HCT116 (cell line): Measurements from ENCODE around the gene CS. TPM values are rescaled to one million over a fixed set of nuclear protein-coding genes. Genes with fewer than 3 reads are reported as not detected.

Experiments
- ATAC-seq: fragments of 200-7000 bp; cut with Tn5 transposase; 2 replicates; pipeline ENCODE4 v1.9.1; 2020; ENCODE audit warnings: mild to moderate bottlenecking, moderate library complexity
- BruUV-seq: library from RNA; stranded (reverse); fragments of 400-500 nt; replicated peaks from 2 replicates; lab custom pipeline; 2021; lab: Mats Ljungman, UMichigan
- CTCF ChIA-PET: fragments of 300-600 bp; sonication (Branson Sonifier 250); formaldehyde crosslinking; loops from one replicate; lab custom pipeline; 2021; ENCODE audit warnings: antibody characterized with exemption; lab: Charles Lee
- POLR2A ChIA-PET: fragments of 300-600, 350-600 bp; sonication (Branson Sonifier 250); formaldehyde crosslinking; loops from one replicate; lab custom pipeline; 2021; ENCODE audit warnings: antibody characterized with exemption; lab: Charles Lee
- RAD21 ChIA-PET, 2 experiments: fragments of 300-600 bp; sonication (Branson Sonifier 250); formaldehyde crosslinking; loops; one replicate each; lab custom pipeline; 2023; ENCODE audit warnings: low total read pairs in 2 of 2; ENCODE audit not compliant: uncharacterized antibody in 2 of 2, unreplicated experiment in 2 of 2, low non-redundant PET in 1 of 2; lab: Charles Lee
- DNase-seq: peaks from one replicate; pipeline ENCODE4 v3.0.0-alpha.2; 2010; ENCODE audit warnings: low read depth, low spot score
- H2AFZ ChIP-seq: fragments of 200-600 bp; shearing (Covaris generic), sonication (generic); 2 replicates; pipeline ENCODE4 v1.6.1; 2017; ENCODE audit warnings: low read depth, mixed run types, mixed read lengths, antibody characterized with exemption, low read length; ENCODE audit not compliant: poor library complexity, severe bottlenecking
- H3K27ac ChIP-seq: 2 replicates; pipeline ENCODE4 v1.5.1; 2012; ENCODE audit warnings: low read depth, low read length
- H3K27me3 ChIP-seq: fragments of 200-600 bp; sonication (generic); 2 replicates; pipeline ENCODE4 v1.6.1; 2016; ENCODE audit warnings: mixed run types, low read length, mixed read lengths; ENCODE audit not compliant: insufficient read depth
- H3K36me3 ChIP-seq, 2 experiments: fragments of 200-500 bp in 1 of 2; fragments of 200-600 bp in 1 of 2; sonication (Bioruptor generic) in 1 of 2; sonication (generic) in 1 of 2; 2 replicates each; pipeline versions ENCODE4 v1.5.1 to v1.6.1; 2014 to 2016; ENCODE audit warnings: low read length in 2 of 2, inconsistent platforms in 1 of 2, mixed read lengths in 1 of 2, mixed run types in 1 of 2; ENCODE audit not compliant: insufficient read depth in 2 of 2, control insufficient read depth in 1 of 2
- H3K4me1 ChIP-seq, 2 experiments: fragments of 200-600 bp in 1 of 2; sonication (generic) in 1 of 2; 2 replicates each; pipeline versions ENCODE4 v1.5.1 to v1.6.1; 2012 to 2017; ENCODE audit warnings: low read length in 2 of 2, inconsistent platforms in 1 of 2, mild to moderate bottlenecking in 1 of 2, mixed read lengths in 1 of 2, mixed run types in 1 of 2, moderate library complexity in 1 of 2; ENCODE audit not compliant: insufficient read depth in 2 of 2, control insufficient read depth in 1 of 2
- H3K4me2 ChIP-seq: fragments of 200-600 bp; sonication (generic); 2 replicates; pipeline ENCODE4 v1.6.1; 2017; ENCODE audit warnings: mixed run types, low read length, mixed read lengths
- H3K4me3 ChIP-seq, 2 experiments: fragments of 200-600 bp in 1 of 2; sonication (generic) in 1 of 2; replicated peaks in 1 of 2; 2 replicates each; pipeline ENCODE4 v1.5.1; 2011 to 2016; ENCODE audit warnings: low read length in 2 of 2, control low read depth in 1 of 2, low read depth in 1 of 2, mild to moderate bottlenecking in 1 of 2, mixed read lengths in 1 of 2, mixed run types in 1 of 2
- H3K79me2 ChIP-seq: fragments of 200-600 bp; sonication (generic); 2 replicates; pipeline ENCODE4 v1.6.1; 2017; ENCODE audit warnings: mild to moderate bottlenecking, mixed run types, low read length, moderate library complexity, mixed read lengths; ENCODE audit not compliant: insufficient read depth
- H3K9ac ChIP-seq: fragments of 200-600 bp; sonication (generic); 2 replicates; pipeline ENCODE4 v1.6.1; 2016; ENCODE audit warnings: low read length, mixed read lengths
- H3K9me2 ChIP-seq: fragments of 200-600 bp; sonication (generic), shearing (Covaris generic); 2 replicates; pipeline ENCODE4 v1.6.1; 2017; ENCODE audit warnings: mixed run types, mild to moderate bottlenecking, moderate library complexity; ENCODE audit not compliant: insufficient read depth
- H3K9me3 ChIP-seq, 2 experiments: fragments of 200-500 bp in 1 of 2; fragments of 200-600 bp in 1 of 2; sonication (Bioruptor generic) in 1 of 2; sonication (generic) in 1 of 2; 2 replicates each; pipeline ENCODE4 v1.6.1; 2014 to 2017; ENCODE audit warnings: low read length in 2 of 2, mixed read lengths in 2 of 2, inconsistent platforms in 1 of 2, low read depth in 1 of 2, mild to moderate bottlenecking in 1 of 2, mixed run types in 1 of 2, moderate library complexity in 1 of 2; ENCODE audit not compliant: control insufficient read depth in 1 of 2, insufficient read depth in 1 of 2
- H4K20me1 ChIP-seq: fragments of 200-600 bp; sonication (generic), shearing (Covaris generic); 2 replicates; pipeline ENCODE4 v1.6.1; 2017; ENCODE audit warnings: mixed run types, mild to moderate bottlenecking, moderate library complexity; ENCODE audit not compliant: insufficient read depth
- CBX3 ChIP-seq: IDR thresholded peaks from 2 replicates; pipeline ENCODE4 v1.6.1; 2012; ENCODE audit warnings: low read depth
- EZH2 ChIP-seq: fragments of 200-600 bp; sonication (generic); IDR thresholded peaks from 2 replicates; pipeline ENCODE4 v1.6.1; 2017; ENCODE audit warnings: antibody characterized with exemption, mixed run types
- EZH2phosphoT487 ChIP-seq: fragments of 200-600 bp; IDR thresholded peaks from 2 replicates; pipeline ENCODE4 v1.6.1; 2018; ENCODE audit warnings: antibody characterized with exemption, borderline replicate concordance
- FOSL1 ChIP-seq: IDR thresholded peaks from 2 replicates; pipeline ENCODE4 v1.6.1; 2012; ENCODE audit warnings: low read depth
- MAX ChIP-seq: IDR thresholded peaks from 2 replicates; pipeline ENCODE4 v1.6.1; 2012
- POLR2A ChIP-seq: IDR thresholded peaks from 2 replicates; pipeline ENCODE4 v1.7.0; 2011; ENCODE audit warnings: borderline replicate concordance; ENCODE audit not compliant: insufficient read depth, insufficient read length; ENCODE audit errors: extremely low read depth
- POLR2AphosphoS5 ChIP-seq: IDR thresholded peaks from 2 replicates; pipeline ENCODE4 v1.6.1; 2011; ENCODE audit warnings: mild to moderate bottlenecking, low read depth, low read length, moderate library complexity
- RAD21 ChIP-seq: IDR thresholded peaks from 2 replicates; pipeline ENCODE4 v1.6.1; 2012; ENCODE audit warnings: low read depth, mild to moderate bottlenecking
- REST ChIP-seq: IDR thresholded peaks from 2 replicates; pipeline ENCODE4 v1.6.1; 2012; ENCODE audit warnings: low read depth
- SRF ChIP-seq: IDR thresholded peaks from 2 replicates; pipeline ENCODE4 v1.6.1; 2012; ENCODE audit warnings: low read depth
- TCF7L2 ChIP-seq: IDR thresholded peaks from 2 replicates; pipeline ENCODE4 v1.7.0; 2011; ENCODE audit warnings: borderline replicate concordance, inconsistent platforms; ENCODE audit not compliant: insufficient read depth, insufficient read length; ENCODE audit errors: extremely low read depth
- ZFX ChIP-seq: fragments of 450-650 bp; IDR thresholded peaks from 2 replicates; pipeline ENCODE4 v1.6.1; 2017
- ZNF274 ChIP-seq: fragments of 200-500 bp; sonication (Bioruptor generic); IDR thresholded peaks from 2 replicates; pipeline ENCODE4 v1.6.1; 2014; ENCODE audit warnings: mild to moderate bottlenecking, low read depth, low read length, inconsistent platforms
- intact Hi-C: fragments of 100-400 bp; cut with micrococcal nuclease; formaldehyde crosslinking; loops from 2 replicates; pipeline ENCODE4 v1.10.0; 2022
- total RNA-seq: library from RNA; stranded (reverse); gene quantifications from one replicate; pipeline ENCODE4 v1.2.1, GENCODE V29; 2021; ENCODE audit not compliant: unreplicated experiment
- TF ChIP-seq, protein P1 (sequence below), 3 experiments: fragments of 200-600 bp in 1 of 3; sonication (generic) in 1 of 3; IDR thresholded peaks in 2 of 3; conservative IDR thresholded peaks in 1 of 3; 2 replicates each; pipeline ENCODE4 v1.5.1; 2012 to 2017; ENCODE audit warnings: low read depth in 2 of 3, low read length in 2 of 3, antibody characterized with exemption in 1 of 3, borderline replicate concordance in 1 of 3, control low read depth in 1 of 3, mild to moderate bottlenecking in 1 of 3, mixed read lengths in 1 of 3, mixed run types in 1 of 3, moderate library complexity in 1 of 3; ENCODE audit not compliant: insufficient read depth in 1 of 3

CS gene
- total RNA-seq, 1 experiment from 2014 or later = 270 TPM

DNA sequence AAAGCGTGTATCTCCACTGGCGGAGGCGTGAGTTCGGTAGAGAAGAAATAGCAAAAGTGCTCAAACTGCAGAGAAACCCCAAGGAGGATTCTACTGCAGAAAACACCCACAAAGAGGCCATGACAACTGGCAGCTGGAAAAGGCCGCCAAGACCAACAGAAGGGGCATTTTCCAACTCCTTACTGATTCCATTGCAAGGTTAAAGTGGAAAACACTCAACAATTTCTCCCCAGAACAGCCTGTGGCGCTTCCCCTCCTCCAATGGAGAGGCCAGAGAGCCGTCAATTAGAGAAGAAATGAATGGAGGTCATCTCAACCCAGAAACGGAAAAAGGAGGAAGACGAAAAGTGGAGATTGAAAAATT is 41.3 kb downstream of the CS start:
- Histone ChIP-seq H3K27me3 (no peaks in the 10 kb centered on the region), H3K4me1 (peaks cover 26 to 52% of the 10 kb centered on the region in 2 experiments), H3K9ac (peak overlapping the region; percentile 89), H3K79me2 (peaks cover 29% of the 10 kb centered on the region), H4K20me1 (no peaks in the 10 kb centered on the region), H3K4me3 (peak overlapping the region; percentile 56 to 89), H3K36me3 (peaks cover 13 to 30% of the 10 kb centered on the region in 2 experiments; a peak in 3 of 4 replicates), H3K27ac (peak overlapping the region; percentile 82), H3K9me2 (no peaks in the 10 kb centered on the region), H3K9me3 (no peaks in the 10 kb centered on the region), H2AFZ (peak overlapping the region; percentile 81), H3K4me2 (peak overlapping the region; percentile 97)
- POLR2A ChIA-PET = interaction anchor here (0.8 kb wide), 1 partner anchor 8 kb away, joined by 4 read pairs; the partner anchor contains the start of gene COQ10A
- CTCF ChIA-PET = interaction anchor here (1.7 kb wide), 2 partner anchors 8 to 69 kb away, joined by 8 to 11 read pairs; partner anchors contain the start of genes COQ10A and SMARCC2
- intact Hi-C loops = loop anchor here (5.0 kb wide), 1 partner anchor 37 kb away; the partner anchor contains the start of genes NABP2 and RNF41
- DNase-seq = no peak
- BruUV-seq = no TSS peak
- ATAC-seq = no peak
- TF ChIP-seq POLR2A = no peak
- TF ChIP-seq EZH2phosphoT487 = no peak
- TF ChIP-seq EZH2 = no peak
- no peak for TF ChIP-seq POLR2AphosphoS5
- no peak for TF ChIP-seq ZFX
- TF ChIP-seq FOSL1 = no peak
- no peak for TF ChIP-seq SRF
- TF ChIP-seq REST = no peak
- no peak for TF ChIP-seq TCF7L2
- TF ChIP-seq, protein P1, sequence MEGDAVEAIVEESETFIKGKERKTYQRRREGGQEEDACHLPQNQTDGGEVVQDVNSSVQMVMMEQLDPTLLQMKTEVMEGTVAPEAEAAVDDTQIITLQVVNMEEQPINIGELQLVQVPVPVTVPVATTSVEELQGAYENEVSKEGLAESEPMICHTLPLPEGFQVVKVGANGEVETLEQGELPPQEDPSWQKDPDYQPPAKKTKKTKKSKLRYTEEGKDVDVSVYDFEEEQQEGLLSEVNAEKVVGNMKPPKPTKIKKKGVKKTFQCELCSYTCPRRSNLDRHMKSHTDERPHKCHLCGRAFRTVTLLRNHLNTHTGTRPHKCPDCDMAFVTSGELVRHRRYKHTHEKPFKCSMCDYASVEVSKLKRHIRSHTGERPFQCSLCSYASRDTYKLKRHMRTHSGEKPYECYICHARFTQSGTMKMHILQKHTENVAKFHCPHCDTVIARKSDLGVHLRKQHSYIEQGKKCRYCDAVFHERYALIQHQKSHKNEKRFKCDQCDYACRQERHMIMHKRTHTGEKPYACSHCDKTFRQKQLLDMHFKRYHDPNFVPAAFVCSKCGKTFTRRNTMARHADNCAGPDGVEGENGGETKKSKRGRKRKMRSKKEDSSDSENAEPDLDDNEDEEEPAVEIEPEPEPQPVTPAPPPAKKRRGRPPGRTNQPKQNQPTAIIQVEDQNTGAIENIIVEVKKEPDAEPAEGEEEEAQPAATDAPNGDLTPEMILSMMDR (IDR thresholded peaks at IDR 0.05 in 2 of 3, conservative IDR thresholded peaks at IDR 0.05 in 1 of 3; ENCODE audit: borderline replicate concordance in 1 of 3, insufficient read depth in 1 of 3, low read depth in 2 of 3, low read length in 2 of 3) = no peak
- TF ChIP-seq RAD21 = no peak
- no peak for TF ChIP-seq MAX
- no peak for TF ChIP-seq ZNF274
- TF ChIP-seq CBX3 = no peak
- RAD21 ChIA-PET = no interaction called here
